ENCODE measurements around the gene MAP1B.

Gene MAP1B

GRCh38 chr5:72163349-72163983 is 56.2 kb downstream of the MAP1B start:
- no peak overlapping the region for H3K4me2 ChIP-seq
- no peak for TF ChIP-seq CTCF (conservative IDR thresholded peaks at IDR 0.05; ENCODE audit: low read depth, low read length)
- H4K20me1 ChIP-seq (ENCODE audit: insufficient read depth) = no peaks in the 10 kb centered on the region
- no peak overlapping the region for H3K27ac ChIP-seq
- no peaks in the 10 kb centered on the region for H3K4me1 ChIP-seq (ENCODE audit: low read depth, poor library complexity, severe bottlenecking)
- H3K4me3 ChIP-seq (IDR thresholded peaks at IDR 0.05; ENCODE audit: insufficient read depth, low read depth, low read length) = no peak overlapping the region
- no peak overlapping the region for H2AFZ ChIP-seq (ENCODE audit: low read depth)
- H3K27me3 ChIP-seq (ENCODE audit: insufficient read depth, low read depth) = no peaks in the 10 kb centered on the region
- H3K9ac ChIP-seq = no peak overlapping the region
- H3K36me3 ChIP-seq (ENCODE audit: insufficient read depth) = no peaks in the 10 kb centered on the region
- H3K79me2 ChIP-seq (ENCODE audit: insufficient read depth, low read depth) = no peaks in the 10 kb centered on the region

- TF ChIP-seq CTCF (conservative IDR thresholded peaks at IDR 0.05; ENCODE audit: low read depth, low read length) = no peak
- H3K4me3 ChIP-seq (IDR thresholded peaks at IDR 0.05; ENCODE audit: insufficient read depth, low read depth, low read length) = no peak overlapping the region
- H3K9ac ChIP-seq = no peak overlapping the region
- H4K20me1 ChIP-seq (ENCODE audit: insufficient read depth) = no peaks in the 10 kb centered on the region
- H3K27me3 ChIP-seq (ENCODE audit: insufficient read depth, low read depth) = no peaks in the 10 kb centered on the region
- H3K79me2 ChIP-seq (ENCODE audit: insufficient read depth, low read depth) = no peaks in the 10 kb centered on the region
- H2AFZ ChIP-seq (ENCODE audit: low read depth) = no peak overlapping the region
- H3K36me3 ChIP-seq (ENCODE audit: insufficient read depth) = no peaks in the 10 kb centered on the region
- H3K4me1 ChIP-seq (ENCODE audit: low read depth, poor library complexity, severe bottlenecking) = no peaks in the 10 kb centered on the region
- H3K27ac ChIP-seq = no peak overlapping the region
- no peak overlapping the region for H3K4me2 ChIP-seq
Measured at GRCh38 chr5:72166070-72166979, 59.0 kb downstream of the MAP1B start.

- Histone ChIP-seq H2AFZ (ENCODE audit: low read depth) (no peak overlapping the region), H3K4me1 (ENCODE audit: low read depth, poor library complexity, severe bottlenecking) (no peaks in the 10 kb centered on the region), H3K79me2 (ENCODE audit: insufficient read depth, low read depth) (no peaks in the 10 kb centered on the region), H3K4me3 (IDR thresholded peaks at IDR 0.05; ENCODE audit: insufficient read depth, low read depth, low read length) (no peak overlapping the region), H3K27ac (no peak overlapping the region), H3K27me3 (ENCODE audit: insufficient read depth, low read depth) (no peaks in the 10 kb centered on the region), H3K36me3 (ENCODE audit: insufficient read depth) (no peaks in the 10 kb centered on the region), H3K9ac (no peak overlapping the region), H3K4me2 (no peak overlapping the region), H4K20me1 (ENCODE audit: insufficient read depth) (no peaks in the 10 kb centered on the region)
- no peak for TF ChIP-seq CTCF (conservative IDR thresholded peaks at IDR 0.05; ENCODE audit: low read depth, low read length)
Measured at GRCh38 chr5:72167257-72167656, 60.0 kb downstream of the MAP1B start.

- no peak overlapping the region for H3K4me3 ChIP-seq (IDR thresholded peaks at IDR 0.05; ENCODE audit: insufficient read depth, low read depth, low read length)
- H3K4me1 ChIP-seq (ENCODE audit: low read depth, poor library complexity, severe bottlenecking) = peaks cover 2% of the 10 kb centered on the region
- no peak overlapping the region for H3K4me2 ChIP-seq
- no peak overlapping the region for H2AFZ ChIP-seq (ENCODE audit: low read depth)
- no peak overlapping the region for H3K9ac ChIP-seq
- no peaks in the 10 kb centered on the region for H3K36me3 ChIP-seq (ENCODE audit: insufficient read depth)
- no peak overlapping the region for H3K27ac ChIP-seq
- no peak for TF ChIP-seq CTCF (conservative IDR thresholded peaks at IDR 0.05; ENCODE audit: low read depth, low read length)
- no peaks in the 10 kb centered on the region for H3K27me3 ChIP-seq (ENCODE audit: insufficient read depth, low read depth)
- no peaks in the 10 kb centered on the region for H3K79me2 ChIP-seq (ENCODE audit: insufficient read depth, low read depth)
- H4K20me1 ChIP-seq (ENCODE audit: insufficient read depth) = no peaks in the 10 kb centered on the region
Measured at GRCh38 chr5:72167804-72168203, 60.5 kb downstream of the MAP1B start.
